ENCODE measurements around the gene PRELP.

DNA sequence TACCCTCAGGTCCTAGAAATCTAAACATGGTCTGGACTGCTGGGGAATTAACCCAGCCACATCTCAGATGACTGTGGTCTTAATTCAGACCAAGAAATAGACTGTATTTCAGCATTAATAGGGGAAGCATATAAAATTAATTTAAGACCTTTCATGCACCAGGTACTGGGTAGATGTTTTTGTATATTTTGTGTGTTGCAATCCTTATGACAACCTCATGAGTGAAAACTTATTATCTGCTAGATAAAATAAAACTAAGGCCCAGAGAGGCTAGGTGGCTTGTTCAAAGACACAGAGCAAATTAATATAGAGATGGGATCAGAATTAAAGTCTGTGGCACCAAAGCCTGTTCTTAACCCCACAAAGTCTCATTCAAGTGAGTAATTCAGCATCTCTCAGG lies 58.4 kb downstream of the PRELP start:
- TF ChIP-seq GATA2 (IDR thresholded peaks at IDR 0.05; ENCODE audit: low read depth, low read length) (no peak), GATA3 (IDR thresholded peaks at IDR 0.05; ENCODE audit: low read depth, low read length) (no peak)

All from SH-SY5Y (cell line).